ENCODE results near the gene MOV10L1. TPM values are rescaled to one million over a fixed set of nuclear protein-coding genes. Genes with fewer than 3 reads are reported as not detected.

MOV10L1 gene
- total and polyA plus RNA-seq, 2 experiments from 2014 or later = 0.73 to 1.8 TPM

GRCh38 chr22:50197000-50197800 is 107.4 kb downstream of the MOV10L1 start:
- peaks cover 10% of the 10 kb centered on the region for H4K20me1 ChIP-seq (replicated peaks; ENCODE audit: insufficient read depth)
- Mint-ChIP-seq H3K27ac (no peak overlapping the region), H3K4me3 (no peak overlapping the region), H3K9me3 (no peaks in the 10 kb centered on the region), H3K36me3 (ENCODE audit: low read depth) (peaks cover 3% of the 10 kb centered on the region; the same call in 2 of the 3 replicates), H3K27me3 (ENCODE audit: insufficient read depth, low read depth, poor library complexity) (peaks cover 6% of the 10 kb centered on the region), H3K4me1 (peaks cover 8% of the 10 kb centered on the region)
- no peaks in the 10 kb centered on the region for H3K9me2 ChIP-seq (ENCODE audit: insufficient read depth)
- H3K4me2 ChIP-seq = no peak overlapping the region
- H2AFZ ChIP-seq = no peak overlapping the region
- no peak for ATAC-seq
- no peak overlapping the region for H3K27ac ChIP-seq (ENCODE audit: low read depth)
- no peak overlapping the region for H3K4me3 ChIP-seq
- no peak for DNase-seq (ENCODE audit: low spot score)
- no peak for TF ChIP-seq JUNB (IDR thresholded peaks at IDR 0.05; ENCODE audit: unreplicated experiment)
- TF ChIP-seq CREB1 (CRISPR knock-in tag; IDR thresholded peaks at IDR 0.05; ENCODE audit: low read depth) = no peak
- TF ChIP-seq STAT1 (IDR thresholded peaks at IDR 0.05; ENCODE audit: unreplicated experiment) = no peak
- no peak for TF ChIP-seq ZNF331 (CRISPR knock-in tag; IDR thresholded peaks at IDR 0.05; ENCODE audit: low read depth)
- TF ChIP-seq, protein P1, sequence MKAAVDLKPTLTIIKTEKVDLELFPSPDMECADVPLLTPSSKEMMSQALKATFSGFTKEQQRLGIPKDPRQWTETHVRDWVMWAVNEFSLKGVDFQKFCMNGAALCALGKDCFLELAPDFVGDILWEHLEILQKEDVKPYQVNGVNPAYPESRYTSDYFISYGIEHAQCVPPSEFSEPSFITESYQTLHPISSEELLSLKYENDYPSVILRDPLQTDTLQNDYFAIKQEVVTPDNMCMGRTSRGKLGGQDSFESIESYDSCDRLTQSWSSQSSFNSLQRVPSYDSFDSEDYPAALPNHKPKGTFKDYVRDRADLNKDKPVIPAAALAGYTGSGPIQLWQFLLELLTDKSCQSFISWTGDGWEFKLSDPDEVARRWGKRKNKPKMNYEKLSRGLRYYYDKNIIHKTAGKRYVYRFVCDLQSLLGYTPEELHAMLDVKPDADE (IDR thresholded peaks at IDR 0.05) = no peak
- TF ChIP-seq, protein P2, sequence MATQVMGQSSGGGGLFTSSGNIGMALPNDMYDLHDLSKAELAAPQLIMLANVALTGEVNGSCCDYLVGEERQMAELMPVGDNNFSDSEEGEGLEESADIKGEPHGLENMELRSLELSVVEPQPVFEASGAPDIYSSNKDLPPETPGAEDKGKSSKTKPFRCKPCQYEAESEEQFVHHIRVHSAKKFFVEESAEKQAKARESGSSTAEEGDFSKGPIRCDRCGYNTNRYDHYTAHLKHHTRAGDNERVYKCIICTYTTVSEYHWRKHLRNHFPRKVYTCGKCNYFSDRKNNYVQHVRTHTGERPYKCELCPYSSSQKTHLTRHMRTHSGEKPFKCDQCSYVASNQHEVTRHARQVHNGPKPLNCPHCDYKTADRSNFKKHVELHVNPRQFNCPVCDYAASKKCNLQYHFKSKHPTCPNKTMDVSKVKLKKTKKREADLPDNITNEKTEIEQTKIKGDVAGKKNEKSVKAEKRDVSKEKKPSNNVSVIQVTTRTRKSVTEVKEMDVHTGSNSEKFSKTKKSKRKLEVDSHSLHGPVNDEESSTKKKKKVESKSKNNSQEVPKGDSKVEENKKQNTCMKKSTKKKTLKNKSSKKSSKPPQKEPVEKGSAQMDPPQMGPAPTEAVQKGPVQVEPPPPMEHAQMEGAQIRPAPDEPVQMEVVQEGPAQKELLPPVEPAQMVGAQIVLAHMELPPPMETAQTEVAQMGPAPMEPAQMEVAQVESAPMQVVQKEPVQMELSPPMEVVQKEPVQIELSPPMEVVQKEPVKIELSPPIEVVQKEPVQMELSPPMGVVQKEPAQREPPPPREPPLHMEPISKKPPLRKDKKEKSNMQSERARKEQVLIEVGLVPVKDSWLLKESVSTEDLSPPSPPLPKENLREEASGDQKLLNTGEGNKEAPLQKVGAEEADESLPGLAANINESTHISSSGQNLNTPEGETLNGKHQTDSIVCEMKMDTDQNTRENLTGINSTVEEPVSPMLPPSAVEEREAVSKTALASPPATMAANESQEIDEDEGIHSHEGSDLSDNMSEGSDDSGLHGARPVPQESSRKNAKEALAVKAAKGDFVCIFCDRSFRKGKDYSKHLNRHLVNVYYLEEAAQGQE (IDR thresholded peaks at IDR 0.05; ENCODE audit: unreplicated experiment) = no peak
- no peak for TF ChIP-seq ZNF114 (CRISPR knock-in tag; IDR thresholded peaks at IDR 0.05)
- no peak for TF ChIP-seq ZNF462 (CRISPR knock-in tag; IDR thresholded peaks at IDR 0.05)
- no peak for TF ChIP-seq EZH2phosphoT487 (IDR thresholded peaks at IDR 0.05; ENCODE audit: unreplicated experiment)
- no peak for TF ChIP-seq POLR2AphosphoS5 (IDR thresholded peaks at IDR 0.05; ENCODE audit: low read depth)
- no peak for TF ChIP-seq EZH2 (IDR thresholded peaks at IDR 0.05; ENCODE audit: low read depth, unreplicated experiment)
- no peak for TF ChIP-seq CTCF (conservative IDR thresholded peaks at IDR 0.05; ENCODE audit: low read depth in 2 of 2)
- no peak for TF ChIP-seq NANOG (IDR thresholded peaks at IDR 0.05; ENCODE audit: borderline replicate concordance)
- H3K79me2 ChIP-seq (replicated peaks; ENCODE audit: insufficient read depth) = peaks cover 9% of the 10 kb centered on the region
- H3K36me3 ChIP-seq (ENCODE audit: insufficient read depth) = no peaks in the 10 kb centered on the region
- H3F3A ChIP-seq (replicated peaks; ENCODE audit: low read depth) = peaks cover 9% of the 10 kb centered on the region
- peaks cover 5% of the 10 kb centered on the region; the same call in 1 of the 2 replicates for H3K4me1 ChIP-seq (ENCODE audit: insufficient read depth)
- peaks cover 5% of the 10 kb centered on the region; the same call in 1 of the 2 replicates for H3K27me3 ChIP-seq (ENCODE audit: insufficient read depth)

Measured in GM23338 (cell line).